ENCODE measurements around the gene JMJD6. TPM values are rescaled to one million over a fixed set of nuclear protein-coding genes. Genes with fewer than 3 reads are reported as not detected.
"Not testable (repeated sequence)": the region's sequence is repeated elsewhere in the genome, so short reads cannot be mapped to it uniquely, and the experiment has no call there.

Gene JMJD6
- total RNA-seq, 1 experiment from 2014 or later, result 47.6 TPM

- H3K4me2 ChIP-seq (ENCODE audit: low read length); H3K9me2 ChIP-seq (ENCODE audit: insufficient read depth); BruUV-seq (replicated peaks); intact Hi-C loops (cut with micrococcal nuclease); H2AFZ ChIP-seq (ENCODE audit: low read depth, low read length, poor library complexity, severe bottlenecking); H3K9me3 ChIP-seq (ENCODE audit: control insufficient read depth in 1 of 2, insufficient read depth in 1 of 2, low read depth in 1 of 2, low read length in 2 of 2); POLR2A ChIA-PET; H3K9ac ChIP-seq (ENCODE audit: low read length); H3K27ac ChIP-seq (ENCODE audit: low read depth, low read length); CTCF ChIA-PET; H3K4me3 ChIP-seq (replicated peaks in 1 of 2; ENCODE audit: low read depth in 1 of 2, low read length in 2 of 2); DNase-seq (ENCODE audit: low read depth, low spot score); H3K27me3 ChIP-seq (ENCODE audit: insufficient read depth, low read length); ATAC-seq; RAD21 ChIA-PET (ENCODE audit: low non-redundant PET in 1 of 2, low total read pairs in 2 of 2, uncharacterized antibody in 2 of 2, unreplicated experiment in 2 of 2): not testable (repeated sequence)
- Histone ChIP-seq H3K36me3 (ENCODE audit: control insufficient read depth in 1 of 2, insufficient read depth in 2 of 2, low read length in 2 of 2) (peaks cover 17 to 25% of the 10 kb centered on the region in 2 experiments), H3K4me1 (ENCODE audit: control insufficient read depth in 1 of 2, insufficient read depth in 2 of 2, low read length in 2 of 2) (peaks cover 16 to 26% of the 10 kb centered on the region in 2 experiments), H3K79me2 (ENCODE audit: insufficient read depth, low read length) (peaks cover 25% of the 10 kb centered on the region), H4K20me1 (ENCODE audit: insufficient read depth) (peaks cover 17% of the 10 kb centered on the region)
Measured at GRCh38 chr17:76739568-76740115, 13.2 kb upstream of the JMJD6 start.

- BruUV-seq (replicated peaks), result TSS peak; percentile 51
- peaks cover 16 to 32% of the 10 kb centered on the region in 2 experiments for H3K4me1 ChIP-seq (ENCODE audit: control insufficient read depth in 1 of 2, insufficient read depth in 2 of 2, low read length in 2 of 2)
- no peaks in the 10 kb centered on the region for H3K9me3 ChIP-seq (ENCODE audit: control insufficient read depth in 1 of 2, insufficient read depth in 1 of 2, low read depth in 1 of 2, low read length in 2 of 2)
- ChIA-PET POLR2A (interaction anchor here (1.1 to 3.7 kb wide), 4 partner anchors 11 to 69 kb away, joined by 3 to 27 read pairs (median 4); partner anchors contain the start of genes JMJD6 and METTL23), RAD21 (ENCODE audit: low non-redundant PET in 1 of 2, low total read pairs in 2 of 2, uncharacterized antibody in 2 of 2, unreplicated experiment in 2 of 2) (no interaction called here), CTCF (interaction anchor here (1.7 kb wide), 1 partner anchor 11 kb away, joined by 6 read pairs; no protein-coding TSS in a partner anchor)
- peaks cover 29 to 34% of the 10 kb centered on the region in 2 experiments for H3K36me3 ChIP-seq (ENCODE audit: control insufficient read depth in 1 of 2, insufficient read depth in 2 of 2, low read length in 2 of 2)
- H3K9me2 ChIP-seq (ENCODE audit: insufficient read depth), result no peaks in the 10 kb centered on the region
- ATAC-seq, result no peak
- H3K9ac ChIP-seq (ENCODE audit: low read length), result peak overlapping the region; percentile 97
- H3K4me3 ChIP-seq (replicated peaks in 1 of 2; ENCODE audit: low read depth in 1 of 2, low read length in 2 of 2), result peak overlapping the region; percentile 71 to 91
- peak overlapping the region; percentile 94 for H3K4me2 ChIP-seq (ENCODE audit: low read length)
- peak overlapping the region; percentile 92; the same call in 1 of the 2 replicates for H3K27ac ChIP-seq (ENCODE audit: low read depth, low read length)
- H3K79me2 ChIP-seq (ENCODE audit: insufficient read depth, low read length), result peaks cover 37% of the 10 kb centered on the region
- H3K27me3 ChIP-seq (ENCODE audit: insufficient read depth, low read length), result no peaks in the 10 kb centered on the region
- no peak for DNase-seq (ENCODE audit: low read depth, low spot score)
- TF ChIP-seq YY1 (IDR thresholded peaks at IDR 0.05; ENCODE audit: extremely low read depth, insufficient replicate concordance, low read depth, low read length) (no peak), CBX3 (IDR thresholded peaks at IDR 0.05; ENCODE audit: low read depth) (no peak), SRF (IDR thresholded peaks at IDR 0.05; ENCODE audit: low read depth) (no peak), JUND (IDR thresholded peaks at IDR 0.05) (no peak), ZNF274 (IDR thresholded peaks at IDR 0.05; ENCODE audit: low read depth, low read length) (no peak), POLR2A (IDR thresholded peaks at IDR 0.05; ENCODE audit: borderline replicate concordance, extremely low read depth, insufficient read depth, insufficient read length) (no peak), ATF3 (IDR thresholded peaks at IDR 0.05) (no peak), MAX (IDR thresholded peaks at IDR 0.05) (no peak), CEBPB (IDR thresholded peaks at IDR 0.05; ENCODE audit: low read depth) (no peak), ELF1 (IDR thresholded peaks at IDR 0.05; ENCODE audit: borderline replicate concordance, low read depth) (no peak), CTCF (IDR thresholded peaks at IDR 0.05 in 2 of 3, conservative IDR thresholded peaks at IDR 0.05 in 1 of 3; ENCODE audit: borderline replicate concordance in 1 of 3, insufficient read depth in 1 of 3, low read depth in 2 of 3, low read length in 2 of 3) (no peak), FOSL1 (IDR thresholded peaks at IDR 0.05; ENCODE audit: low read depth) (no peak), SP1 (IDR thresholded peaks at IDR 0.05; ENCODE audit: low read depth) (no peak), POLR2AphosphoS5 (IDR thresholded peaks at IDR 0.05; ENCODE audit: low read depth, low read length) (no peak), EZH2 (IDR thresholded peaks at IDR 0.05) (no peak)
- peaks cover 29% of the 10 kb centered on the region for H4K20me1 ChIP-seq (ENCODE audit: insufficient read depth)
- peak overlapping the region; percentile 30 for H2AFZ ChIP-seq (ENCODE audit: low read depth, low read length, poor library complexity, severe bottlenecking)
- intact Hi-C loops (cut with micrococcal nuclease), result no loop called here
Measured at GRCh38 chr17:76738468-76738850, 12.1 kb upstream of the JMJD6 start.
